ENCODE measurements around the gene ATOSA. TPM values are rescaled to one million over a fixed set of nuclear protein-coding genes. Genes with fewer than 3 reads are reported as not detected.

Gene ATOSA
- total and polyA plus RNA-seq, 2 of the 8 experiments (the other 6 are each of a cell fraction or from before 2014, with no cell fraction given) = 4.6 to 7.9 TPM

- H4K8ac ChIP-seq (ENCODE audit: extremely low read depth, insufficient read depth, low read length) = no peak overlapping the region
- peak overlapping the region; percentile 85; the same call in 1 of the 2 replicates for H2AFZ ChIP-seq (ENCODE audit: low read length)
- H4K20me1 ChIP-seq (replicated peaks in 1 of 2; ENCODE audit: control insufficient read depth in 1 of 2, insufficient read depth in 2 of 2, low read length in 2 of 2) = no peaks in the 10 kb centered on the region
- no peaks in the 10 kb centered on the region for H3K79me2 ChIP-seq (ENCODE audit: control insufficient read depth in 1 of 2, insufficient read depth in 2 of 2, low read length in 2 of 2)
- H3K23ac ChIP-seq (ENCODE audit: insufficient read length) = no peak overlapping the region
- DNase-seq (ENCODE audit: low read depth in 1 of 2, low spot score in 2 of 2) (no peak), FAIRE-seq (no peak)
- H3K27me3 ChIP-seq (replicated peaks in 1 of 4; ENCODE audit: control insufficient read depth in 3 of 4, extremely low read depth in 1 of 4, insufficient read depth in 3 of 4, low read length in 3 of 4) = no peaks in the 10 kb centered on the region; a peak in 1 of 7 replicates
- no peaks in the 10 kb centered on the region for H3K79me1 ChIP-seq (ENCODE audit: low read depth, low read length)
- no peak overlapping the region for H2BK15ac ChIP-seq (ENCODE audit: low read length)
- H3K56ac ChIP-seq (replicated peaks; ENCODE audit: insufficient read length, low read depth, low read length) = no peak overlapping the region
- H2BK5ac ChIP-seq (ENCODE audit: low read depth, low read length) = no peak overlapping the region
- 91% methylated on average over 2 of the region's 2 CpGs; no CpG with 5 or more reads in 1 of the 2 experiments for WGBS, 2 experiments (ENCODE audit: extremely low coverage in 1 of 2, insufficient coverage in 1 of 2, insufficient read length in 1 of 2, insufficient replicate concordance in 2 of 2, low coverage in 1 of 2, low lambda C conversion rate in 2 of 2, missing lambda C conversion rate in 1 of 2)
- H3K9me3 ChIP-seq (ENCODE audit: insufficient read depth in 2 of 2, low read depth in 1 of 2, low read length in 1 of 2) = no peaks in the 10 kb centered on the region
- H3K14ac ChIP-seq (ENCODE audit: insufficient read length) = no peak overlapping the region
- H2BK120ac ChIP-seq (replicated peaks; ENCODE audit: low read depth, low read length) = no peak overlapping the region
- H2AK5ac ChIP-seq (ENCODE audit: low read depth, low read length) = no peak overlapping the region
- H3K23me2 ChIP-seq (ENCODE audit: low read depth, low read length) = no peaks in the 10 kb centered on the region
- no peak overlapping the region for H4K5ac ChIP-seq (ENCODE audit: insufficient read length, low read depth, low read length)
- H3K4me3 ChIP-seq (ENCODE audit: extremely low read depth in 1 of 4, insufficient read depth in 2 of 4, low read depth in 3 of 4, low read length in 4 of 4) = no peak overlapping the region
- H2BK12ac ChIP-seq (ENCODE audit: low read depth, low read length) = 0 out of 2 replicates have a peak overlapping the region, but pooled peaks have one; percentile 55
- no peak overlapping the region for H3K18ac ChIP-seq (ENCODE audit: extremely low read depth, low read length)
- H3K27ac ChIP-seq (ENCODE audit: low read depth, low read length) = no peak overlapping the region
- H3K4me1 ChIP-seq (replicated peaks in 1 of 4; ENCODE audit: control insufficient read depth in 3 of 4, insufficient read depth in 4 of 4, low read length in 3 of 4) = no peaks in the 10 kb centered on the region
- no peak overlapping the region for H3K4me2 ChIP-seq (ENCODE audit: insufficient read depth in 1 of 2, low read depth in 2 of 2, low read length in 2 of 2)
- H3K9ac ChIP-seq (replicated peaks in 1 of 4; ENCODE audit: extremely low read depth in 1 of 4, low read depth in 3 of 4, low read length in 3 of 4) = no peak overlapping the region
- H3K4ac ChIP-seq (replicated peaks; ENCODE audit: insufficient read length, low read depth, low read length) = no peak overlapping the region
- CTCF ChIA-PET (ENCODE audit: partially characterized antibody) = interaction anchor here (0.6 to 3.9 kb wide), 5 partner anchors 9 to 501 kb away, joined by 3 to 10 read pairs (median 4); no protein-coding TSS in a partner anchor
- H2BK20ac ChIP-seq (ENCODE audit: low read length) = no peak overlapping the region
- no peaks in the 10 kb centered on the region for H3K36me3 ChIP-seq (ENCODE audit: control insufficient read depth in 2 of 4, insufficient read depth in 4 of 4, low read length in 3 of 4)
- no peak for TF ChIP-seq YY1 (IDR thresholded peaks at IDR 0.05; ENCODE audit: low read depth, low read length)
- no peak for TF ChIP-seq RBBP5 (IDR thresholded peaks at IDR 0.05; ENCODE audit: borderline replicate concordance, low read depth, low read length)
- TF ChIP-seq E2F6 (IDR thresholded peaks at IDR 0.05) = no peak
- TF ChIP-seq SP4 (IDR thresholded peaks at IDR 0.05; ENCODE audit: low read length) = no peak
- no peak for TF ChIP-seq SP2 (IDR thresholded peaks at IDR 0.05; ENCODE audit: low read length)
- TF ChIP-seq POLR2A (IDR thresholded peaks at IDR 0.05; ENCODE audit: control extremely low read depth in 1 of 2, low read depth in 2 of 2, low read length in 2 of 2) = no peak
- POLR2A ChIA-PET (ENCODE audit: partially characterized antibody) = interaction anchor here (1.3 kb wide), 1 partner anchor 15 kb away, joined by 4 read pairs; no protein-coding TSS in a partner anchor
- H4K91ac ChIP-seq (replicated peaks; ENCODE audit: insufficient read length, low read length) = no peak overlapping the region
Observed at GRCh38 chr15:52718551-52718950, 39.4 kb upstream of the ATOSA start.

Measured in H1 (cell line).